Upper lobe of left lung (tissue), 6 donors: ENCODE data around the gene C22orf23. TPM values are rescaled to one million over a fixed set of nuclear protein-coding genes. Genes with fewer than 3 reads are reported as not detected.

Experiments used
- ATAC-seq, 2 donors: fragments of 200-7000 bp; cut with Tn5 transposase; one replicate each; pipeline ENCODE4 v1.9.1; 2022; ENCODE audit warnings: mild to moderate bottlenecking in 2 of 2, moderate library complexity in 2 of 2; ENCODE audit not compliant: low FRiP score in 2 of 2
- DNase-seq, 2 donors: peaks; one replicate each; pipeline ENCODE4 v3.0.0-alpha.2; 2019 to 2020
- H3K27ac ChIP-seq, 4 donors: fragments of 200-600 bp; sonication (generic); one replicate each; pipeline ENCODE4 v1.5.1; 2016 to 2019
- H3K27me3 ChIP-seq, 4 donors: fragments of 200-600 bp; sonication (generic); one replicate each; pipeline ENCODE4 v1.5.1; 2017 to 2019
- H3K36me3 ChIP-seq, 4 donors: fragments of 200-600 bp; sonication (generic); one replicate each; pipeline ENCODE4 v1.5.1; 2016 to 2019
- H3K4me1 ChIP-seq, 4 donors: fragments of 200-600 bp; sonication (generic); one replicate each; pipeline ENCODE4 v1.5.1; 2018 to 2019
- H3K4me3 ChIP-seq, 4 donors: fragments of 200-600 bp; sonication (generic); one replicate each; pipeline ENCODE4 v1.5.1; 2017 to 2019; ENCODE audit warnings: mild to moderate bottlenecking in 2 of 4, moderate library complexity in 1 of 4
- H3K9me3 ChIP-seq, 4 donors: fragments of 200-600 bp; sonication (generic); one replicate each; pipeline ENCODE4 v1.5.1; 2018 to 2019
- EP300 ChIP-seq, 4 donors: sonication (generic); formaldehyde crosslinking; IDR thresholded peaks; one replicate each; pipeline ENCODE4 v1.5.1; 2017; ENCODE audit warnings: antibody characterized with exemption in 4 of 4, control low read depth in 2 of 4
- POLR2A ChIP-seq, 4 donors: fragments of 450-650 bp; IDR thresholded peaks; one replicate each; pipeline ENCODE4 v1.5.1; 2016 to 2017; ENCODE audit warnings: antibody characterized with exemption in 4 of 4, mild to moderate bottlenecking in 2 of 4
- POLR2AphosphoS5 ChIP-seq, 2 donors: sonication (generic); formaldehyde crosslinking; IDR thresholded peaks; one replicate each; pipeline ENCODE4 v1.5.1; 2017; ENCODE audit warnings: antibody characterized with exemption in 2 of 2
- WGBS, 2 donors: methylation state at CpG; one replicate each; pipeline ENCODE4 v1.1.5; 2017 to 2018; 5-methylcytosine and 5-hydroxymethylcytosine counted together
- total RNA-seq, 6 donors: library from RNA; depleted of rRNA in 4 of 6; stranded (reverse); fragments of >200 nt in 4 of 6; gene quantifications; one replicate each; pipeline versions ENCODE4 v1.1.0 to v1.2.1, GENCODE V29; 2016 to 2021
- TF ChIP-seq, protein P1 (sequence below), 6 experiments: fragments of 450-650 bp in 4 of 6; fragments of 200-600 bp in 2 of 6; sonication (generic) in 2 of 6; IDR thresholded peaks; one replicate each; pipeline ENCODE4 v1.5.1; 2016 to 2019; ENCODE audit warnings: antibody characterized with exemption in 6 of 6
- donor health status: DM: no; HTN: no; CAD: no; lungs with moderate emphysema.
- donor health status: DM: no; HTN: yes; CAD: no; lungs with severe emphysema.

C22orf23 gene
- total RNA-seq, 6 donors from 2014 or later, result 0.46 to 7.2 (median 1.2) TPM; not detected in 1

DNA sequence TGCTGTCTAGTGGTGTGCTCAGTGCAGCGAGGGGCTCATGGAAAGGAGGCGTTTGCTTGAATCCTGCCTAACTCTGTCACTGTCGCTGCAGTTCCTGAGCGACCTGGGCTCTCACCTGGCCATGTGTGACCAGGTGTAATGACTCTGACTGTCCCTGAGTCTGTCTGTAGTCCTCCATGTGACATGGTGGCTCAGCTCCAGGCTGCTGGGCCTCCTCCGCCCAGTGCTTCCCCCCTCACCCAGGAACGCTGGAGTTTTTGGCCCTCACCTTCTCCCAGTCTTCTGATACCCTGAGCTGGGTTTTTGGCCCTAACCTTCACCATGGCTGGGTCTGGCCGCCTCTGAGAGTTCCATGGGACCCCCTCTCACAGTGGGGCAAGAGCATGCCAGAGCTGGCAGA, 27.0 kb downstream of the C22orf23 start:
- no peak overlapping the region for H3K4me3 ChIP-seq
- TF ChIP-seq EP300 (IDR thresholded peaks at IDR 0.05), result no peak
- TF ChIP-seq POLR2AphosphoS5 (IDR thresholded peaks at IDR 0.05), result no peak
- TF ChIP-seq POLR2A (IDR thresholded peaks at IDR 0.05), result no peak
- TF ChIP-seq, protein P1, sequence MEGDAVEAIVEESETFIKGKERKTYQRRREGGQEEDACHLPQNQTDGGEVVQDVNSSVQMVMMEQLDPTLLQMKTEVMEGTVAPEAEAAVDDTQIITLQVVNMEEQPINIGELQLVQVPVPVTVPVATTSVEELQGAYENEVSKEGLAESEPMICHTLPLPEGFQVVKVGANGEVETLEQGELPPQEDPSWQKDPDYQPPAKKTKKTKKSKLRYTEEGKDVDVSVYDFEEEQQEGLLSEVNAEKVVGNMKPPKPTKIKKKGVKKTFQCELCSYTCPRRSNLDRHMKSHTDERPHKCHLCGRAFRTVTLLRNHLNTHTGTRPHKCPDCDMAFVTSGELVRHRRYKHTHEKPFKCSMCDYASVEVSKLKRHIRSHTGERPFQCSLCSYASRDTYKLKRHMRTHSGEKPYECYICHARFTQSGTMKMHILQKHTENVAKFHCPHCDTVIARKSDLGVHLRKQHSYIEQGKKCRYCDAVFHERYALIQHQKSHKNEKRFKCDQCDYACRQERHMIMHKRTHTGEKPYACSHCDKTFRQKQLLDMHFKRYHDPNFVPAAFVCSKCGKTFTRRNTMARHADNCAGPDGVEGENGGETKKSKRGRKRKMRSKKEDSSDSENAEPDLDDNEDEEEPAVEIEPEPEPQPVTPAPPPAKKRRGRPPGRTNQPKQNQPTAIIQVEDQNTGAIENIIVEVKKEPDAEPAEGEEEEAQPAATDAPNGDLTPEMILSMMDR (IDR thresholded peaks at IDR 0.05), result no peak
- H3K27me3 ChIP-seq, result no peaks in the 10 kb centered on the region
- WGBS, 2 donors, result 92% methylated on average over 5 to 7 of the region's 7 CpGs
- H3K9me3 ChIP-seq, result no peaks in the 10 kb centered on the region
- no peak for ATAC-seq
- H3K27ac ChIP-seq, result no peak overlapping the region
- H3K4me1 ChIP-seq, result peaks cover 4 to 21% (median 18%) of the 10 kb centered on the region in 4 donors
- peaks cover 0 to 86% (median 54%) of the 10 kb centered on the region in 4 donors for H3K36me3 ChIP-seq
- no peak for DNase-seq

DNA sequence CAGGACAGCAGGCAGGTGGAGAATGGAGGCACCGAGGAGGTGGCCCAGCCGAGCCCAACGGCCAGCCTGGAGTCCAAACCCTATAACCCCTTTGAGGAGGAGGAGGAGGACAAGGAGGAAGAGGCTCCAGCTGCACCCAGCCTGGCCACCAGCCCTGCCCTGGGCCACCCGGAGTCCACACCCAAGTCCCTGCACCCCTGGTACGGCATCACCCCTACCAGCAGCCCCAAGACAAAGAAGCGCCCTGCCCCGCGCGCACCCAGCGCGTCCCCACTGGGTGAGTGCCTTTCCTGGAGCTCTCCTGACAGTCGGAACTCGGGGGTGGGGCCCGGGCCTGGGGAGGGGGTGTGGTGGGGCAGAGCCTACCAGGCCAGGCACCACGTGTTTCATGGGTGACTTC, 27.6 kb downstream of the C22orf23 start:
- ATAC-seq (no peak), DNase-seq (peak in 1 of 2 donors; percentile 79)
- WGBS, 2 donors, result 93 to 98% methylated on average over 3 to 8 of the region's 15 CpGs
- Histone ChIP-seq H3K4me1 (peaks cover 4 to 17% (median 13%) of the 10 kb centered on the region in 4 donors), H3K36me3 (peaks cover 0 to 91% (median 58%) of the 10 kb centered on the region in 4 donors), H3K9me3 (no peaks in the 10 kb centered on the region), H3K4me3 (no peak overlapping the region), H3K27me3 (no peaks in the 10 kb centered on the region), H3K27ac (no peak overlapping the region)
- TF ChIP-seq POLR2AphosphoS5 (IDR thresholded peaks at IDR 0.05) (no peak), POLR2A (IDR thresholded peaks at IDR 0.05) (no peak), EP300 (IDR thresholded peaks at IDR 0.05) (no peak)

DNA sequence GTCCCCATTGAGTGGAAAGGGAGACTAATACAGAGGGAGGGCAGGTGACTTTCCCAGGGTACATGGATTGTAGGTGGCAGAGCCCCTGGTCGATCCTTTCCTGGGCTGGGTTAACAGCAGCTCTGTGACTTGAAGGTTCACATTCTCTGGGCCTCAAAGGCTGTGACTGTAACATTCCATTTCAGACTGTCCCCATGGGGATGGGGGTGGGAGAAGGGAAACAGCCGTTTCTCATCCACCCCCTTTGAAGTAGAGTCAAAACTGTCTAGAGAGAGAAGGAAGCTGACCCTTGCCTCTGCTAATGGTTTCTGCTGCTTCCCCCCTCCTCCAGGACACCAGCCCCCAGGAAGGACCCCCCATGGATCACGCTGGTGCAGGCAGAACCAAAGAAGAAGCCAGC, 28.1 kb downstream of the C22orf23 start:
- ATAC-seq (no peak), DNase-seq (no peak)
- peaks cover 3 to 13% (median 9%) of the 10 kb centered on the region in 4 donors for H3K4me1 ChIP-seq
- peaks cover 0 to 91% (median 58%) of the 10 kb centered on the region in 4 donors for H3K36me3 ChIP-seq
- H3K4me3 ChIP-seq, result no peak overlapping the region
- no peak overlapping the region for H3K27ac ChIP-seq
- TF ChIP-seq EP300 (IDR thresholded peaks at IDR 0.05), result no peak
- H3K27me3 ChIP-seq, result no peaks in the 10 kb centered on the region
- no peaks in the 10 kb centered on the region for H3K9me3 ChIP-seq
- WGBS, 2 donors, result 60 to 77% methylated on average over 1 to 3 of the region's 3 CpGs

DNA sequence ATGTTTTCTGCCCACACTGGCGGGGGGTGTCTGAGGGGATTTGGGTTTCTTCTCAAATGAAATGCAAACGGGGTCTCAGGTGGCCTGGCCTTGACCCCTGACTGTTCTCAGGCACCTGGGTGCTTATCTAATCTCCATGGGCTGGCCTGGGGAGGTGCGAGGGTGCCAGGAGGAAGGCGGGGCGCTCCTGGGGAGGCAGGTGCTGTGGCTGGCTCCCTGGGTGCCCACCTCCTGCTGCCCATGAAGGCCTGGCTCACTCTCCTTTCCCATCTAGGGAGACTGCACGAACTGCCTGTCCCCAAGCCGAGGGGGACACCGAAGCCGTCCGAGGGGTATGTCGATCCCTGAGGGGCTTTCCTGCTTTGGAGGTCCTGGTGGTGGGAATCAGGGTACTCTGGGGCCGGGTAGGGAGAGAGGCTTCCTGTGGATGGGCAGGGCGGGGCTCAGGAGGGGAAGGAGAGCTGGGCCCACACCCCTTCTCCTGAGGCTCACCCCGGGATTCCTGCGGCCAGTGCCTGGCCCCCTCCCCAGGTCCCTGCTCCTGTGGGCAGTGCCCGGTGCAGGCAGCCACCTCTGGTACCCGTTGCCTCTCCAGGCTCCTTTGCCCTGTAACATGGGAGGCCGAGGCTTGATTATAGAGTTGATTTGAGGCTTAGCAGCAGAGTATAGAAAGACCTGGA, 28.9 kb downstream of the C22orf23 start:
- Histone ChIP-seq H3K9me3 (no peaks in the 10 kb centered on the region), H3K27ac (no peak overlapping the region), H3K36me3 (peaks cover 0 to 83% (median 58%) of the 10 kb centered on the region in 4 donors), H3K4me3 (no peak overlapping the region), H3K4me1 (peaks cover 4 to 10% (median 7%) of the 10 kb centered on the region in 4 donors), H3K27me3 (no peaks in the 10 kb centered on the region)
- DNase-seq (no peak), ATAC-seq (peak in 1 of 2 donors; percentile 17)
- 83 to 89% methylated on average over 5 to 18 of the region's 18 CpGs for WGBS, 2 donors
- no peak for TF ChIP-seq POLR2AphosphoS5 (IDR thresholded peaks at IDR 0.05)
- TF ChIP-seq POLR2A (IDR thresholded peaks at IDR 0.05), result no peak
- no peak for TF ChIP-seq EP300 (IDR thresholded peaks at IDR 0.05)
- TF ChIP-seq, protein P1 (IDR thresholded peaks at IDR 0.05), result no peak

DNA sequence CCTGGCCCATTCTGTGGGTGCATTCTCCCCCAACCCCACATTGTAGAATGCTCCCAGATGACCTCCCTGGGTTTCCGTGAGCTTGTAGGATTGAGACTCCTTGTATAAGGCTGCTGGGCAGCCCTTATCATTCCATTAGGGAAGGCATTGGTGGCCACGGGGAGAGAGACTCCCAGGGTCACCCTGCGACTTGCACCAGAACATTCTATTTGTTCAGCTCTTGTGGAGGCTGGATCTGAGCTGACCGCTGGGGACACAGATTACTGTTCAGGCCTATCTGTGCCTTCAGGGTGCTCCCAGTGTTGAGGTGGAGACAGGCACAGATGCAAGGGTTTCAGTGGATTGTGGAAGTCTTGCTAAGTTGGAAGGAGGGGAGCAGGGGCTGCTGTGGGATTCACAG, 29.5 kb downstream of the C22orf23 start:
- H3K4me3 ChIP-seq, result no peak overlapping the region
- H3K27ac ChIP-seq, result peak overlapping the region in 1 of 4 donors; percentile 31
- no peak for ATAC-seq
- no peaks in the 10 kb centered on the region for H3K27me3 ChIP-seq
- H3K4me1 ChIP-seq, result peaks cover 4 to 7% (median 6%) of the 10 kb centered on the region in 4 donors
- TF ChIP-seq, protein P1 (IDR thresholded peaks at IDR 0.05), result no peak
- TF ChIP-seq EP300 (IDR thresholded peaks at IDR 0.05) (no peak), POLR2A (IDR thresholded peaks at IDR 0.05) (no peak), POLR2AphosphoS5 (IDR thresholded peaks at IDR 0.05) (no peak)
- no peak for DNase-seq
- peaks cover 1 to 80% (median 59%) of the 10 kb centered on the region in 4 donors for H3K36me3 ChIP-seq
- 89% methylated on average over 4 of the region's 4 CpGs; no CpG with 5 or more reads in 1 of the 2 donors for WGBS, 2 donors
- no peaks in the 10 kb centered on the region for H3K9me3 ChIP-seq
